ENCODE results near the gene ZDHHC1. TPM values are rescaled to one million over a fixed set of nuclear protein-coding genes. Genes with fewer than 3 reads are reported as not detected.

The ZDHHC1 gene
- total RNA-seq, 1 donor from 2014 or later = 2.3 TPM

DNA sequence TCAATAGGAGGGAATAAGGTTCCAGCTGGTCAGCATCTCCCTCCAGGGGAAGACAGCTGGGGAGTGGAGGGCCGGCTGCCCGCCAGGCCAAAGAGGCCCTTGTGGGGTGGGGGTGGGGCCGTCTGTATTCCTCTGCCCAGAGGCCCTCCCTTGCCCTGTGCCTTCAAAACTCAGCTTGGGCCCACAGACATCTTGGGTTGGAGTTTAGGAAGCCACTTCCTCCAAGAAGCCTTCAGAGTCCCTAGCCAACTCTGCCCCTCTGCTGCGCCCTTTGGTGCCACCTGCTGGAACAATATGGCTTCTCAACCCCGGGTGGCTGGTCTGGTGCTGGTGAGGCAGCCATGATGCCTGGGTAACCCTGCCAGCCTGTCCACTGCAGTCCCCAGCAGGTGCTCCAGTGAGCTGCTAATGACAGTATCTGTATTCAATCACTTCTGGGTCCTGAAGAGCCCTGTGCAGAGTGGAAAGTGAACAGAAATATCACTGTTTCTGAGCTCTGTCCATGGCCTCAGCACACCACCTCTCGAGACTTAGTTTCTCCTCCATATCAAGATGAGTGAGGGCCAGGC, 31.3 kb upstream of the ZDHHC1 start:
- DNase-seq = no peak

DNA sequence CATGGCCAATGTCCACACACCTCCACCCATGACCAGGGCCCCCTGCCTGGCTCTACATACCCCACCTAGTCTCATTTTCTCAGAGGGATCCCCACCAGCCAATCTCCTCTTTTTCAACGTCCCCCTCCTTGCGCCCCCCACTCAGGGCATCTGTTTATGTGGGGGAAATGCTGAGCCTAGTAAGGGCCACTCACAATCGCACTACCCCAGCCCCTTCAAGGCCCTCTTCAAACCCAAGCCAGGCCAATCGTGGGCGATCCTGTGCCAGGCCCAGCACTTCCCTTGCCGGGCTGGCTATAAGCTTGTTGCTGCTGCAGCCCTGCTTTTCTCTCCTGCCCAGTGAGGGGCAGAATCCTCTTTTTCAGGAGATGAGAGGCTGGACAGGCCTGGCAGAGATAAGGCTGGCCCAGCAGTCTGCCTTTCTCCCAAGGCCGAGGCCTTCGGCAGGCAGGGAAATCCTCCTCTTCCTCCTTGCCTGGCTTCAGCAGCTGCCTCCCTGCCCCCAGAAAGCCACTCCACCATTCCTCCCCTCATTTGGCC, 30.8 kb upstream of the ZDHHC1 start:
- DNase-seq = no peak

DNA sequence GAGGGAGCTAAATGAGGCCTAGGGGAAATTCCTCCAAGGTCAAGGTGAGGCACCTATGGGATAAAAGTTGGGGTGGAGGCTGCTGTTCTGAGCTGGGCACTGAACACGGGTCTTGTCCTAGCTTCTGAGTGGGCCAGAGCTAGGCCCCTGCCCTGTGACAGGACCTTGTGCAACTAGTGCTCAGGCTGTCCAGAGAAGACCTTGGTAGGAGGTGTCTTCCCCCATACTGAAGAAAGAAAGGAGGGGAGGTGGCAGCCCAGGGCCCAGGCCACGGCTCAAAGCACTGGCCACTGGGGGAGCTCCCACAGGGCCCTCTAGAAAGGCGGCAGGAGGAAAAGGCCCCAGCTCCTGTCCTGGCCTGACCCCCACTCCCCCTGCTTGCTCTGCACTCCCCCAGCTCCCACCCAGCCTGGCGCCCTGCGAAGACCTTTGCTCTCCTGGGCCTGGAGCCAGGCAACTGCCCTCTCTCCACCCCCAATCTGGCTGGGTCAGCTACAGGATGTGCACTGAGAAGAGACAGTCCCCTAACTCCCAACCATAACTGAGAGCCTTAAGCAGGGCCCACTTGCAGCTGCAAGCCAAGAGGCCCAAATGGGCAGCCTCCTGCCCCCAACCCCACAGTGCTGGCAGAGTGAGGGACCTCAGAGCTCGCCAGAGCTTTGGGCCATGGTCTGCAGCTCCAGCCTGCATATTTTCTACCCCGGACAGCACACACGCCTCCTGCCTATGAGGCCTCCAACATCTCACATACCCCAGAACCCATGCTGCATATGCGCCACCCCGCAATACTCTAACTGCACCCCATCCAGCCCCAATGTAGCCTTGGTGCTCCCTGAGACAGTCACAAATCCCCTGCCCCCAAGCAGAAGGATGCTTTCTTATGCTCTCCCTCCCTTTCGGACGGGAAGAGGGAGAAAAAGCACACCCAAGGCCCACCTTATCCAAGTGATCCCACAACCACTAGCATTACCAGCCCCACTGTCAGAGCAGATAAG, 29.9 kb upstream of the ZDHHC1 start:
- DNase-seq = no peak

DNA sequence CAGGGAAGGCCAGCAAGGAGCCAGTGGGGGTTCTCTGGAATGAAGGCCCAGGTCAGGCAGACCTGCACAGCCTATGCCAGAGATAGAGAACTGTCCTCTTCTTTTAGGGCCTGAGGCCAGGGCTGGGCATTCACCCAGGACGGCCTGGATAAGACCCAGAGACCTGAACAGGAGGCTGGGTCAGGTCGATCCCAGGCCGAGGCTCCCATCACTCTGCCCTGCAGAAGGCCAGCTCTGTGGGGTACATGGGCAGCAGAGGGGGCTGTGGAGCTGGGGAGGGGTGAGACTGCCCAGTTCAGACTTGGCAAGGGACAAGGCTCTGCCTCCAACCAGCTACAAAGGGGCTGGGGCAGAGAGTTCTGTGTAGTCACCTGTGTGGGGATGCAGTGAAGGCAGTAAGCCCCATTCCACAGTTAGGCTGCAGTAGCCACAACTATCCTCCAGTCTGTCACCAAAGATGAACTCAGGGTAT, 29.2 kb upstream of the ZDHHC1 start:
- DNase-seq = no peak

DNA sequence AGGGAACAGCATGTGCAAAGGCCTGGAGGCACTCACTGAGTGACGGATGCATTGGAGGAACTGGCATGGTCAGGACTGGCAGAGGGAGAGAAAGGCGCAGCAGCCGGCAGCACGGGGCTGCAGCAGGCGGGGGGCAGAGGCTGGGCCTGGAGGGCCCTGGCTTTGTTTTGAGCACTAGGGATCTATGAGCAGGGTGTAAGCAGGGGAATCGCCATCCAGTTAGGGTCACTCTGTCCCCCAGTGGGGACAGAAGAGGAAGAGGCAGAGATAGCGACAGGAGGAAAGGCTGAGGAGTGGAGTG, 28.8 kb upstream of the ZDHHC1 start:
- no peak for DNase-seq

DNA sequence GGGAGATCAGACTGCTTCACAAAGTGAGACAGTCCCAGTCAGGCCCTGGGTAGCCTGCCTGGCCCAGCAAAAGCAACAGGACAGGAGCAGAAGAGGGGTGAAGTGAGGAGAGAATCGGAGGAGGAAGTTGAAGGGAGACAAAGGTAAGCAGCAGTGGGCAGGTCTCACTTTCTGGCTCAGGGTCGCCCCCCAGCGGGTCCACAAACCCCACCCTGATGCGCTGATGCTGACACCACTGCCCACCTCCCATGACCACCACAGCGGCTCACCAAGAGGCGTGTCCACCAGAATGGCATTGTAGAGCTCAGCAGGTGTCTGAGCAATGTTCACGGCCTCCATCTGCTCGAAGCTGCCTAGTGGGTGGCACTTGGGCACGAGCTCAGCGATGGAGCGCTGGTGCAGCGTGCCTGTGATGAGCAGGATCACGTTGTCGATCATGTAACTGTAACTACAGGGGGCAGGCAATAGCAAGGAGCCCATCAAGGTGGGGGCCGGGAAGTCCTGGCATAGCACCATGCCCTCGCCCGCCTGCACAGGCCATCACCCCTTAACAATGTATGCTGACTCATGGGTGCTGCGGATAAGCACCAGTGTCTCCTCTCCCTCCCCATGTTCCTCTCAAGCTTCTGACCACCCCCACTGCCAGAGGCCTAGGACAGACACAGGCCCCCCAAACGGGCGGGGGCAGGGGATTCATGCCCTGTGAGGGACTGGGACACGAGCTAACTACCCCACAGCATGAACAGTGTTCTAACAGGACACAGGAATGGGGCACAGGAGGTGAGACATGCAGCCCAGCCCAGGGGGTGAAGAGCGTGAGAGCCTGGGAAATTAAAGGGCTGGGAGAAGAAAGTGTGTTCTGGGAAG, 28.2 kb upstream of the ZDHHC1 start:
- no peak for DNase-seq

DNA sequence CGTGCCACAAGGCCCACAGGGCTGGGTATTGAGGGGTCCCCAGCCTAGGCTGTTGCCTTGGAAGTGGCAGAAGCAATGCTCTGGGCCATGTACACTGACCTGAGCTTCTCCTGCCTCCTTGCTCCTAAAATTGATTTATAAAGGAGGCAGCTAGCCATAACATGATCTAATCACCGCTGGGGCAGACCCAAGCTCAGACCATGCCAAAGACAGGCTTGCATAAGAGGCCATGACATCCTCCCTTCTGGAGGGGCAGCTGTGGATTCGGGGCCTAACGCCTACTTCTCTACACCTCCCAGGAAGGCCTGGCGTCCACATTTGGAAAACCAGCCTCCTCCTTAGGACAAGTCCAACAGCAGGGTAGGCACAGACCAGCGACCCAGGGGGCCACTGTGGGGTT, 27.0 kb upstream of the ZDHHC1 start:
- no peak for DNase-seq

DNA sequence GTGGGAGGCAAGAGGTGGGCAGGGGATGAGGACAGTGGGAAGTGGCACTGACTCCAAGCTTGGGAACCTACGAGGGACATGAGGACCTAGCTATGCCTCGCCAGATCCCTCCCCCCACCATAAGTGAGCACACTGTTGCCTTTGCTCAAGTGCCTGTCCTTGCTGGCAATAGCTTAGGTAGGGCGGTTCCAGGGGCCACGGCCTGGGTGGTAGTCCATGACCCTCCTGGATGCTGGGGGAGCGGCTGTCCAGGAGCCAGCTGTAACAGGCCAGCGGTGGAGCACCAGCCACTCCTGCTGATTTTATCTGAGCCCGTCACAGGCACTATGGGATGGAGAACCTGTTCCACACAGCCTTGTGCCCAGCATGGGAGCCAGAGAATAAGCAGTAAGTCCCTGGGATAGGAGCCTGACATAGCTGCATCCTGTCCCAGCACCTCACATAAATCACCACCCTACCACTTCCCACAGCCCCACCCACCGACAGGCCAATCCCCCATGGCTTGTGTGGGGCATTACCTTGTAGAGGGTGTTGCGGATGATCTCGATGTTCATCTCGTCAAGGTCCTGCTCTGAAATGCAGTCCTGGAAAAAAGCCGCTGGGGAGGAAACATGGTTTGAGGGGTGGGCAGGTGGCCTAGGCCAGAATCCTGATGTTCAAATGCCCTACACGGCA, 26.4 kb upstream of the ZDHHC1 start:
- no peak for DNase-seq

DNA sequence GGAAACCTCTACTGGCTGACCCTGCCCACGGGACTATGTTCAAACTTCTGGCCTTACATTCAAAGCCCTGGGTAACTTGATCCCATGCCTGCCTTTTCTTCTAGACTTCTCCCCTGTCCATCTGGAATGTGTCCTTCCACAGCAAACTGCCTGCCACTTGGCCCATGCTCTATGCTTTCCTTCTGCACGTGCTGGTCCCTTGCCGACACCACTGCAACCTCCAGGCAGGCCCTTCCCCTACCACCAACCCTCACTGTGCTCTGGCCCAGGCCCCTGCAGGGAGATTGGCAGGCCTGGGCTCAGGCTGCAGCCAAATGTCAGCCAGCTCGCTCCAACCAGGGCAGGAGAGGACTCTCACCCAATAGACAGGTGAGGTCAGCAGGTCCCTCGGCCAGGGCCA, 25.6 kb upstream of the ZDHHC1 start:
- no peak for DNase-seq

DNA sequence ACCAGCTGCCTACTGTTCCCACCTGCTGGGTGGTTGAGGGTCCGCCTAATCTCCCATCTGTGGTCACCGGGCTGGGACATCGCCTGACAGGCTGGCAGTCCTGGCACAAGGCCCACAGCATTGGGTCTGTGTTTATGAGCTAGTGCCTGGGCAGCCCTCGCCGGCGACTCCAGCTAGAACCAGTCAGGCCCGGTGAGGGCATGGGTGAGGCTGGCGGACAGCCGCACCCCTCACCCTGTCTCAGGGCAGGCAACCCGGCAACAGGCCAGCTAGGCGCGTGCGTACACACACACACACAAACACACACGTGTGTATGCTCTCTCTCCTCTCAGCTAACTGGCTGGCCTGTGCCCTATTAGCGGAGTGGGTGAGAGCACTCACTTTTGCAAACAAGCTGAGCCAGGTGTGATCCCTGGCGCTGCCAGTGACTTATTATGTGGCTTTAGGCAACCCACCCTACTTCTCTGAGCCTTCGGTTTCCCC, 25.0 kb upstream of the ZDHHC1 start:
- DNase-seq = no peak

DNA sequence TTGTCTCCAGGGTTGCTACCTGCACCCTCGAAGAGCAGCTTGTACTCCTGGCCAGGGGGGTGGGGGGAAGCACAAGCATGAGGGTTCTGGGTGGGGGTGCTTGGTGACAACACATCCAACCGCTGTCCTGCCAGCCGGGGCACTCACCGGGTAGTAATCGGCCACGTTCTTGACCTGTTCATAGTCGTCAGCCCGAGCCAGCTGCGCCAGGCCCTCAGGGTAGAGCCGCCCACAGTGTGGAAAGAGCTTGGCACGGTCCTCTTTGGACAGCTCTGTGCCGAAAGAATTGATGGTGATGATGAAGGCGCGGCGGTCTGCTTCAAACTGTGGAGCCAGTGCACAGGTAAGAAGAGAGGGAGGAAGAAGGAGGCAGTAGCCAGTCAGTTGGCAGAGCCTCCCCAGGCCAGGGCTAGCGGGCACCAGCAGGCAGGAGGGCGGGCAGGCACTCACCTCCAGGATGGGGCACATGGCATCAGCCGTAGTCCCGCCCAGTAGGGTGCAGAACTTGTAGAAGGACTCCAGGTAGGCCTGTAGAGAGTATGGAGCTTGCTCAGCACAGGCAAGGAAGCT, 22.6 kb upstream of the ZDHHC1 start:
- no peak for DNase-seq

DNA sequence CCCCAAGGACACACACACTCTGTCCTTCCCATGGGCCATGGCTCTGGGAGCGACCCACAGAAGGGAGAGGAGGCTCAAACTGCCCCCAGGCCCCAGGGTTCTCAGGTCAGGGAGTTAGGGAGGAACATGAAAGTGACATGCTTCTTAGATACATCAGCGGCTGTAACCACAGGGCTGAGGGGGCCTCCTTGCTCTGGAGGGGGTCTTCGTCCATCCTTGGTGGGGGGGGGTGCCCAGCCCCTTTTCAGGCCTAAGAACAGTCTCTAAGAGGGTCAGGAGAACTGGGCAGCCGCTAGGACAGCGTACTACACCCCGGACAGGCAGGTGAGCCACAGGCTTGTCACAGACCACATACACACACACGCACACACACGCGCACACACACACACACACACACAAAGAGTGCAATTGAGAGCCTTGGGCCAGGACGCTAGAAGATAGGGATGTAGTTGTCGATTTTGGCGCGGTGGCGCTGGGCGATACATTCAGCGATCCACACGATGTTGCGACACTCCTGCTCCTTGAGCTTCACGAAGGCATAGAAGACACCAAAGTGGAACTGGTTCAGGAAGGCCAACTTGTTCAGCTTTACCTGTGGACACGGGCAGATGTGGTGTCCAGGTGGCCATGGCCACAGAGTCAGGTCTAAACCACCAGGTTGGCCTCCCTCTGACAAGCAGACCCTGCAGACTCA, 22.0 kb upstream of the ZDHHC1 start:
- no peak for DNase-seq

DNA sequence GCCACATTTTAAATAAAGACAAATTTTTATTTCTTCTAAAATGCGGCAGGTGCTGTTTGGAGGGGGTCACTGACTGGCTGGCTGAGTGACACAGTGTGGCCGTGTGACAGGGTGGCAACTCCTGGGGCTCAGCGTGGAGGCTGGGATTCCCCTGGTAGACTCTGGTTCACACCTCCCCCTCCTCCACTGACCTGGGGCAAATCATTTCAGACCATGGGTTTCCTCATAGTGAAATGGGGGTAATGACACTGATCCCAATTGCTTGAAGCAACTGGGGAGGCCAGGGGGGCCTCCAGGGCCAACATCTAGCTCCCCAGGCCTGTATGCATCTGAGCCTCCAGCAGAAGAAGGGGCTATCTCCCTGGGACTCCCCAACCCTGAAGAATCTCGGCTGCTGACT, 21.2 kb upstream of the ZDHHC1 start:
- no peak for DNase-seq

DNA sequence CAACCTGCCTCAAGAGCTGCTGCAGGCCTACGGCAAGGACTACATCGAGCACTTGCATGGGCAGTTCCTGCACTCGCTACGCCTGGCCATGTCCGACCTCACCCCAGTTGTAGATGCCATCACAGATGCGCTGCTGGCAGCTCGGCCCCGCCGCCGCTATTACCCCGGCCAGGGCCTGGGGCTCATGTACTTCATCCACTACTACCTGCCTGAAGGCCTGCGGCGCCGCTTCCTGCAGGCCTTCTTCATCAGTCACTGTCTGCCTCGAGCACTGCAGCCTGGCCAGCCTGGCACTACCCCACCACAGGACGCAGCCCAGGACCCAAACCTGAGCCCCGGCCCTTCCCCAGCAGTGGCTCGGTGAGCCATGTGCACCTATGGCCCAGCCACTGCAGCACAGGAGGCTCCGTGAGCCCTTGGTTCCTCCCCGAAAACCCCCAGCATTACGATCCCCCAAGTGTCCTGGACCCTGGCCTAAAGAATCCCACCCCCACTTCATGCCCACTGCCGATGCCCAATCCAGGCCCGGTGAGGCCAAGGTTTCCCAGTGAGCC, 20.4 kb upstream of the ZDHHC1 start:
- DNase-seq = no peak

DNA sequence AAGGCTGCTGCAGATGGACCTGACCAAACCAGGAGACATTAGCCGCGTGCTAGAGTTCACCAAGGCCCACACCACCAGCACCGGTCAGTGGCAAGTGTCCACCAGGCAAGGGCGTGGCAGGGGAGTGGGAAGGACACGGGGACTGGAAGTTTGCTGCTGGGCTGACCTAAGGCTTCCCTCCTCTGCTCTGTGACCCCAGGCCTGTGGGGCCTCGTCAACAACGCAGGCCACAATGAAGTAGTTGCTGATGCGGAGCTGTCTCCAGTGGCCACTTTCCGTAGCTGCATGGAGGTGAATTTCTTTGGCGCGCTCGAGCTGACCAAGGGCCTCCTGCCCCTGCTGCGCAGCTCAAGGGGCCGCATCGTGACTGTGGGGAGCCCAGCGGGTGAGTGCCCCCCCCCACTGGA, 19.5 kb upstream of the ZDHHC1 start:
- DNase-seq = no peak

DNA sequence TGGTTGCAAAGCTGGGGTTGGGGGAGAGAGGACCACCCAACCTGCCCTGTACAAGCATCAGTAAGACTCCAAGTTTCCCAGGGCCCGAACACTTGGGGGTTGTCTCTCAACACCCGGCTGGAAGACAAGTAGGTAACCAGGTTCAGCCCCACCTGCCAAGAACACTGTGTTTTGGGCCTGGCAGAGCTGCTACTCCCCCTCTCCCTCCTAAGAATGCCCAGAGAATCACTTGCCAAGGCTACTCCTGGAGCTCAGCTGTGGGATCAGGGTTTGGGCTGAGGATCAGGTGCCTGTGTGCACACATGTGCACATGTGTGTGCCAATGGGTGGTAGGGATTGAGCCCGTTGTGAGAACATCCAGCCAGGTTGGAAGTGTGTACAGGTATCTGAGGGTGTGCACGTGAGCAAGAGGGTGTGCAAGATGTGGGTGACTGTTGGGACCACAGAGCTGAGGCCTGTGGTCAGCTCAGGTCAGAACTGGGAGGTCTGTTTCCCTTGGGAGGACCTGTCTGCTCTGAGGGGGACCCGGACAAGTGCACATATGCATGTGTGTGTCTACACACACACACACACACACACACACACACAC, 16.9 kb upstream of the ZDHHC1 start:
- DNase-seq = no peak

DNA sequence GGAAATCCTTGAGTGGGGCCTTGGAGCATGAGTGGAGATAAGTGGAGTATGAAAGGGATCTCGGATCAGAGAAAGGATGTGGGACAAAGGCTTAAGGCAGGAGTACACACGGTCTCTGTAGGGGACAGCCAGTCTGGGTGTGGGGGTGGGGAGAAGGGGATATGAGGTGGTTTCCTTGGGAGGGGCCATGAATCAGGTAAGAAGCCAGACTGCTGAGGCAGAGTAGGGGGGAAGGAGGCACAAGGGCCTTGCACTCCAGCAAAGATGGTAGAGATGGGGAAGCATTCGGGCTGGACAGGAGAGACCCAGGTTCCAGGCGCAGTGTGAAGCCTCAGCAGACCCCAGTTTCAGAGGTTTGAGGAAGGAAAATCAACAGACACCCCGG, 16.2 kb upstream of the ZDHHC1 start:
- no peak for DNase-seq

DNA sequence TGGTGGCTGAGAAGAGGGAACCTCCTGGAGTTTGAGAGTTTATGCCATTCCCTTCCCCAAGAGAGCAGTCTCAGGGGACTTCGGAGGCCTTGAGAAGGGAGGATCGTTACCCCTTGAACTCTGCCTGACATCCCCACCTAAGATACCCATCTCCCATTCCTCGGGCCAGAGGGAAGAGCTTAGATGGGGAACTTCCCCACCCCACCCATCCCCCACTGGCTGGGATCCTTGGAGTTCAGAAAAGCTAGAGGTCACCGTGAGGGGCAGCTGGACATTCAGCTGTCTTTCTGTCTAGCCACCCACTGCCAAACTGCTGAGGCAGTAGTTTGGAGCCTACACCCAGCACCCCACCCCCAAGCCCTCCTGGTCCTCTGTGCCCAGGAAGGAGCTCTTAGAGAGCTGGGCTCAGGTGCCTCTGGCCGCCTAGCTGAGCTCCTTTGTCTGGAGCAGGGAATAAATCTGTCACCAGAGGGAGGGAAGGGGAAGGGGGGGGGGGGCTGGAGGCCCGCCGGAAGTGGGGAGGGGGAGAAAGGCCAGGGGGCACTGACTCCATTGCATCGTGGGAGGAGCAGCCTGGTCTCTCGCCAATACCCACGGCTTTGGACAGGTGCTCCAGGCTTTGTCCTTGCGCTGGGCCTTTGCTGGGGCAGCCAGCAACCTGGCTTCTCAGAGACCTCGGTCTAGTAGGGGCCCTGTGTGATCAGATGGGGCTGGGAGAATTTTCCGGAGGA, 15.7 kb upstream of the ZDHHC1 start:
- DNase-seq = no peak

DNA sequence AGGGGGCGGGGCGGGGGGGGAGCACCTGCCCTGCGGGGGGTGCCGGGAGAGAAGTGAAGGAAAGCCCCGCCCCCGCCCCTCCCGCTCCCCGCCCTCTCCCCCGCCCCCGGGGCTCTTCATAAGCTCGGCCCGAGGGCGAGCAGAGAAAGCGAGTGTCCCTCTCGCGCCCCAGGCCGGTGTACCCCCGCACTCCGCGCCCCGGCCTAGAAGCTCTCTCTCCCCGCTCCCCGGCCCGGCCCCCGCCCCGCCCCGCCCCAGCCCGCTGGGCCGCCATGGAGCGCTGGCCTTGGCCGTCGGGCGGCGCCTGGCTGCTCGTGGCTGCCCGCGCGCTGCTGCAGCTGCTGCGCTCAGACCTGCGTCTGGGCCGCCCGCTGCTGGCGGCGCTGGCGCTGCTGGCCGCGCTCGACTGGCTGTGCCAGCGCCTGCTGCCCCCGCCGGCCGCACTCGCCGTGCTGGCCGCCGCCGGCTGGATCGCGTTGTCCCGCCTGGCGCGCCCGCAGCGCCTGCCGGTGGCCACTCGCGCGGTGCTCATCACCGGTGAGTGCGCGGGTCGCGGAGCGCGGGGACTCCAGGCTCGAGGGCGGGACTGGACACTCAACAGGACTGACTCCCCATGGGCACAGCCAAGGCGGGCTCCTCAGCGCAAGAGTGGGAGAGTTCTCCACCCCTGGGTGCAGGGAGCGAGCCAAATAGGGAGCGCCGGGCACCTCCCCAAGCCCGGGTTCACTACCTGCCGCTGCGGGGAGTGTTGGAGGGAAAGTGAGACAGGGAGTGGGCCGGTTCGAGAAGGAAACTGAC, 14.9 kb upstream of the ZDHHC1 start, which contains the start of gene HSD11B2:
Gene HSD11B2, plus strand, starts transcription at position 145 of the 798 bp plus-strand sequence. Its CDS starts 128 bp downstream, at position 273.
- DNase-seq = no peak

Data from occipital lobe (tissue), 2 donors.